Keratinocyte (primary cell): Measurements from ENCODE around the gene PMF1. TPM values are rescaled to one million over a fixed set of nuclear protein-coding genes. Genes with fewer than 3 reads are reported as not detected.
A peak's percentile ranks its signal among the peaks of the same experiment; 100 is the strongest.

Experiments
- DNase-seq: peaks from one replicate; pipeline ENCODE4 v3.0.0-alpha.2; 2011; ENCODE audit warnings: low read depth, missing footprints, low spot score
- FAIRE-seq: peaks from 2 replicates; lab custom pipeline; 2011; peaks lifted over from hg19 to GRCh38; lab: Jason Lieb, UNC
- H2AFZ ChIP-seq: 2 replicates; pipeline ENCODE4 v1.6.0; 2012; ENCODE audit warnings: low read length, control low read depth, inconsistent platforms; ENCODE audit not compliant: control insufficient read depth
- H3K27ac ChIP-seq: 2 replicates; pipeline ENCODE4 v1.5.1; 2011; ENCODE audit warnings: low read length; ENCODE audit not compliant: control insufficient read depth, insufficient read depth
- H3K27me3 ChIP-seq: 3 replicates; pipeline ENCODE4 v1.6.0; 2011; ENCODE audit warnings: low read length; ENCODE audit not compliant: control insufficient read depth, insufficient read depth; ENCODE audit errors: extremely low read depth
- H3K36me3 ChIP-seq, 2 experiments: 2 replicates in 1 of 2; 3 replicates in 1 of 2; pipeline ENCODE4 v1.5.1; 2011; ENCODE audit warnings: low read length in 2 of 2, mild to moderate bottlenecking in 1 of 2; ENCODE audit not compliant: control insufficient read depth in 2 of 2, insufficient read depth in 2 of 2; ENCODE audit errors: extremely low read depth in 1 of 2
- H3K4me1 ChIP-seq: 3 replicates; pipeline ENCODE4 v1.5.1; 2011; ENCODE audit warnings: low read length; ENCODE audit not compliant: control insufficient read depth, insufficient read depth; ENCODE audit errors: extremely low read depth
- H3K4me2 ChIP-seq: 3 replicates; pipeline ENCODE4 v1.6.0; 2011; ENCODE audit warnings: low read depth, low read length; ENCODE audit not compliant: control insufficient read depth, insufficient read depth; ENCODE audit errors: extremely low read depth
- H3K4me3 ChIP-seq, 3 experiments: fragments of 200-600 bp in 1 of 3; sonication (generic) in 1 of 3; 2 replicates in 2 of 3; 3 replicates in 1 of 3; pipeline ENCODE4 v1.5.1; 2011 to 2016; ENCODE audit warnings: low read length in 3 of 3, mild to moderate bottlenecking in 3 of 3, control low read depth in 2 of 3, inconsistent platforms in 1 of 3, low read depth in 1 of 3, mixed read lengths in 1 of 3, mixed run types in 1 of 3, moderate library complexity in 1 of 3; ENCODE audit not compliant: control insufficient read depth in 2 of 3, insufficient read depth in 2 of 3; ENCODE audit errors: extremely low read depth in 1 of 3
- H3K79me2 ChIP-seq: 2 replicates; pipeline ENCODE4 v1.6.0; 2012; ENCODE audit warnings: low read length; ENCODE audit not compliant: control insufficient read depth, insufficient read depth
- H3K9ac ChIP-seq: 3 replicates; pipeline ENCODE4 v1.6.0; 2011; ENCODE audit warnings: low read length; ENCODE audit not compliant: control insufficient read depth, insufficient read depth; ENCODE audit errors: extremely low read depth
- H3K9me1 ChIP-seq: 3 replicates; pipeline ENCODE4 v1.6.0; 2011; ENCODE audit warnings: low read length; ENCODE audit not compliant: control insufficient read depth, insufficient read depth; ENCODE audit errors: extremely low read depth
- H3K9me3 ChIP-seq: 2 replicates; pipeline ENCODE4 v1.5.1; 2012; ENCODE audit warnings: low read depth, low read length; ENCODE audit not compliant: control insufficient read depth
- H4K20me1 ChIP-seq: 3 replicates; pipeline ENCODE4 v1.6.0; 2011; ENCODE audit warnings: low read length; ENCODE audit not compliant: control insufficient read depth, insufficient read depth; ENCODE audit errors: extremely low read depth
- EZH2 ChIP-seq: IDR thresholded peaks from one replicate; pipeline ENCODE4 v1.6.1; 2012; ENCODE audit warnings: inconsistent platforms, mild to moderate bottlenecking, low read length, moderate library complexity
- dilution Hi-C: fragments of 300-500 bp; cut with MboI; formaldehyde crosslinking; loops from one replicate; pipeline ENCODE4 v1.7.0; 2020; ENCODE audit warnings: low sequenced_read_pairs; ENCODE audit not compliant: extremely low pct_ligation_motif_present
- polyA minus RNA-seq, 3 experiments: library from RNA; depleted of rRNA, polyadenylated mRNA; stranded (reverse); fragments of >200 nt; gene quantifications; 1 replicate in 1 of 3; 2 replicates in 1 of 3; 3 replicates in 1 of 3; pipeline ENCODE4 v1.2.3, GENCODE V29; 2011
- polyA plus RNA-seq, 5 experiments: library from polyadenylated mRNA; depleted of rRNA in 3 of 5; stranded (reverse) in 3 of 5; stranded (forward) in 1 of 5; unstranded in 1 of 5; fragments of >200 nt; gene quantifications; 1 replicate in 1 of 5; 2 replicates in 3 of 5; 3 replicates in 1 of 5; pipeline versions ENCODE4 v1.2.1 to v1.2.3, GENCODE V29; 2011 to 2012; ENCODE audit warnings: missing spikeins in 2 of 5, low read depth in 1 of 5, low replicate concordance in 1 of 5
- TF ChIP-seq, protein P1 (sequence below), 3 experiments: IDR thresholded peaks in 1 of 3; conservative IDR thresholded peaks in 1 of 3; optimal IDR thresholded peaks in 1 of 3; 2 replicates in 2 of 3; 3 replicates in 1 of 3; pipeline versions ENCODE3 to v1.5.1; 2011; ENCODE audit warnings: low read length in 3 of 3, mild to moderate bottlenecking in 3 of 3, moderate library complexity in 2 of 3, control low read depth in 1 of 3, inconsistent platforms in 1 of 3; ENCODE audit not compliant: insufficient read depth in 2 of 3; ENCODE audit errors: extremely low read depth in 1 of 3

The PMF1 gene, protein sequence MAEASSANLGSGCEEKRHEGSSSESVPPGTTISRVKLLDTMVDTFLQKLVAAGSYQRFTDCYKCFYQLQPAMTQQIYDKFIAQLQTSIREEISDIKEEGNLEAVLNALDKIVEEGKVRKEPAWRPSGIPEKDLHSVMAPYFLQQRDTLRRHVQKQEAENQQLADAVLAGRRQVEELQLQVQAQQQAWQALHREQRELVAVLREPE
- 31.9 to 50.8 TPM (median 41.0 TPM) in 3 replicates for polyA plus RNA-seq
- 8.3 TPM for polyA plus RNA-seq (2011; ENCODE audit: low read depth)
- polyA plus RNA-seq (2011; cell fraction: cytosol; rRNA removed), result 33.8 and 44.4 TPM in 2 replicates
- polyA plus RNA-seq (2011; cell fraction: nucleus; rRNA removed), result 33.9 and 36.9 TPM in 2 replicates
- 27.1 and 34.3 TPM in 2 replicates for polyA plus RNA-seq (2012; ENCODE audit: low replicate concordance)
- polyA minus RNA-seq, result 13.9 to 24.3 TPM (median 14.1 TPM) in 3 replicates
- 12.5 TPM for polyA minus RNA-seq (2011; cell fraction: cytosol; rRNA and poly(A)+ RNA removed)
- polyA minus RNA-seq (2011; cell fraction: nucleus; rRNA and poly(A)+ RNA removed), result 5.0 and 7.5 TPM in 2 replicates

DNA sequence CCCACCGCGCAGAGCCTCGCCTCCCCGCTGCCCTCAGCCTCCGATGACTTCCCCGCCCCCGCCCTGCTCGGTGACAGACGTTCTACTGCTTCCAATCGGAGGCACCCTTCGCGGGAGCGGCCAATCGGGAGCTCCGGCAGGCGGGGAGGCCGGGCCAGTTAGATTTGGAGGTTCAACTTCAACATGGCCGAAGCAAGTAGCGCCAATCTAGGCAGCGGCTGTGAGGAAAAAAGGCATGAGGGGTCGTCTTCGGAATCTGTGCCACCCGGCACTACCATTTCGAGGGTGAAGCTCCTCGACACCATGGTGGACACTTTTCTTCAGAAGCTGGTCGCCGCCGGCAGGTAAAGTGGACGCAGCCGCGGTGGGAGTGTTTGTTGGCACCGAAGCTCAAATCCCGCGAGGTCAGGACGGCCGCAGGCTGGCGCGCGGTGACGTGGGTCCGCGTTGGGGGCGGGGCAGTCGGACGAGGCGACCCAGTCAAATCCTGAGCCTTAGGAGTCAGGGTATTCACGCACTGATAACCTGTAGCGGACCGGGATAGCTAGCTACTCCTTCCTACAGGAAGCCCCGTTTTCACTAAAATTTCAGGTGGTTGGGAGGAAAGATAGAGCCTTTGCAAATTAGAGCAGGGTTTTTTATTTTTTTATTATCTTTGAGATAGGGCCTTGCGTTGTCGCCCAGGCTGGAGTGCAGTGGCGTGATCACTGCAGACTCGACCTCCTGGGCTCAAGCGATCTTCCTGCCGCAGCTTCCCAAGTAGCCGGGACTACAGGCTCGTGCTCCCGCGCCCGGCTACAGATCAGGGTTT is at the start of gene PMF1:
PMF1 (plus strand) TSS at position 175 of the 811 bp plus-strand sequence; CDS start at position 184, 9 bp downstream.
- H3K4me3 ChIP-seq, result peak within 1 kb of the TSS; percentile 49 to 90 (median 87)
- TF ChIP-seq, protein P1, sequence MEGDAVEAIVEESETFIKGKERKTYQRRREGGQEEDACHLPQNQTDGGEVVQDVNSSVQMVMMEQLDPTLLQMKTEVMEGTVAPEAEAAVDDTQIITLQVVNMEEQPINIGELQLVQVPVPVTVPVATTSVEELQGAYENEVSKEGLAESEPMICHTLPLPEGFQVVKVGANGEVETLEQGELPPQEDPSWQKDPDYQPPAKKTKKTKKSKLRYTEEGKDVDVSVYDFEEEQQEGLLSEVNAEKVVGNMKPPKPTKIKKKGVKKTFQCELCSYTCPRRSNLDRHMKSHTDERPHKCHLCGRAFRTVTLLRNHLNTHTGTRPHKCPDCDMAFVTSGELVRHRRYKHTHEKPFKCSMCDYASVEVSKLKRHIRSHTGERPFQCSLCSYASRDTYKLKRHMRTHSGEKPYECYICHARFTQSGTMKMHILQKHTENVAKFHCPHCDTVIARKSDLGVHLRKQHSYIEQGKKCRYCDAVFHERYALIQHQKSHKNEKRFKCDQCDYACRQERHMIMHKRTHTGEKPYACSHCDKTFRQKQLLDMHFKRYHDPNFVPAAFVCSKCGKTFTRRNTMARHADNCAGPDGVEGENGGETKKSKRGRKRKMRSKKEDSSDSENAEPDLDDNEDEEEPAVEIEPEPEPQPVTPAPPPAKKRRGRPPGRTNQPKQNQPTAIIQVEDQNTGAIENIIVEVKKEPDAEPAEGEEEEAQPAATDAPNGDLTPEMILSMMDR (optimal IDR thresholded peaks at IDR 0.05 in 1 of 3, IDR thresholded peaks at IDR 0.05 in 1 of 3, conservative IDR thresholded peaks at IDR 0.05 in 1 of 3; ENCODE audit: extremely low read depth in 1 of 3, insufficient read depth in 2 of 3, low read length in 3 of 3), result no peak
- no peak for TF ChIP-seq EZH2
- peak within 1 kb of the TSS; percentile 97 for H3K27ac ChIP-seq
- peak within 1 kb of the TSS; percentile 96 for H2AFZ ChIP-seq
- peaks cover 6% of the 10 kb centered on the region for H3K79me2 ChIP-seq
- DNase-seq, result no peak
- H3K36me3 ChIP-seq, result peaks cover 9 to 14% of the 10 kb centered on the region in 2 experiments
- H3K4me2 ChIP-seq, result peak within 1 kb of the TSS; percentile 96
- dilution Hi-C loops, result no loop called here
- H3K27me3 ChIP-seq, result no peaks in the 10 kb centered on the region
- peaks cover 25% of the 10 kb centered on the region for H3K4me1 ChIP-seq
- no peaks in the 10 kb centered on the region for H4K20me1 ChIP-seq
- H3K9me1 ChIP-seq, result no peaks in the 10 kb centered on the region
- no peak for FAIRE-seq
- no peaks in the 10 kb centered on the region for H3K9me3 ChIP-seq
- H3K9ac ChIP-seq, result peak within 1 kb of the TSS; percentile 97

DNA sequence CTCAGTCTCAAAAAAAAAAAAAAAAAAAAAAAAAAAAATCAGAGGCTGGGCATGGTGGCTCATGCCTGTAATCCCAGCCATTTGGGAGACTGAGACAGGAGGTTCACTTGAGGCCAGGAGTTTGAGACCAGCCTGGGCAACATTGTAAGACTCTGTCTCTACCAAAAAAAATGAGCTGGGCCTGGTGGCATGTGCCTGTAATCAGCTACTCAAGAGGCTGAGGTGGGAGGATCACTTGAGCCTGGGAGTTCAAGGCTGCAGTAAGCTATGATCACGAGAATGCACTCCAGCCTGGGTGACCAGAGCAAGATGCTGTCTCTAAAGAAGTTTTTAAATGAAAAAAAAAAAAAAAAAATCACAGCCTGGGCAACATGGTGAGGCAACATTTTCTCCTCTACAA is 49.1 kb upstream of the PMF1 start:
- Histone ChIP-seq H3K4me2 (no peak overlapping the region), H3K79me2 (no peaks in the 10 kb centered on the region), H3K27ac (no peak overlapping the region), H3K9ac (no peak overlapping the region), H3K4me1 (no peaks in the 10 kb centered on the region), H4K20me1 (no peaks in the 10 kb centered on the region), H3K9me3 (no peaks in the 10 kb centered on the region), H3K27me3 (no peaks in the 10 kb centered on the region), H2AFZ (no peak overlapping the region), H3K4me3 (no peak overlapping the region), H3K9me1 (no peaks in the 10 kb centered on the region), H3K36me3 (peaks cover 4 to 10% of the 10 kb centered on the region in 2 experiments)
- DNase-seq, result no peak
- FAIRE-seq, result no peak
- dilution Hi-C loops, result no loop called here
- TF ChIP-seq EZH2, result no peak
- TF ChIP-seq, protein P1 (optimal IDR thresholded peaks at IDR 0.05 in 1 of 3, IDR thresholded peaks at IDR 0.05 in 1 of 3, conservative IDR thresholded peaks at IDR 0.05 in 1 of 3; ENCODE audit: extremely low read depth in 1 of 3, insufficient read depth in 2 of 3, low read length in 3 of 3), result no peak
